Measurements from ENCODE around the gene LTA.
"Not testable (repeated sequence)": the region's sequence is repeated elsewhere in the genome, so short reads cannot be mapped to it uniquely, and the experiment has no call there.

Gene LTA

GRCh38 chr6:31586599-31587281 is 14.7 kb downstream of the LTA start:
- DNase-seq (ENCODE audit: low read depth, low spot score), result no peak

- no peak for DNase-seq (ENCODE audit: low read depth, low spot score)
These were observed 16.0 kb downstream of the LTA start for GRCh38 chr6:31587791-31588777.

DNA sequence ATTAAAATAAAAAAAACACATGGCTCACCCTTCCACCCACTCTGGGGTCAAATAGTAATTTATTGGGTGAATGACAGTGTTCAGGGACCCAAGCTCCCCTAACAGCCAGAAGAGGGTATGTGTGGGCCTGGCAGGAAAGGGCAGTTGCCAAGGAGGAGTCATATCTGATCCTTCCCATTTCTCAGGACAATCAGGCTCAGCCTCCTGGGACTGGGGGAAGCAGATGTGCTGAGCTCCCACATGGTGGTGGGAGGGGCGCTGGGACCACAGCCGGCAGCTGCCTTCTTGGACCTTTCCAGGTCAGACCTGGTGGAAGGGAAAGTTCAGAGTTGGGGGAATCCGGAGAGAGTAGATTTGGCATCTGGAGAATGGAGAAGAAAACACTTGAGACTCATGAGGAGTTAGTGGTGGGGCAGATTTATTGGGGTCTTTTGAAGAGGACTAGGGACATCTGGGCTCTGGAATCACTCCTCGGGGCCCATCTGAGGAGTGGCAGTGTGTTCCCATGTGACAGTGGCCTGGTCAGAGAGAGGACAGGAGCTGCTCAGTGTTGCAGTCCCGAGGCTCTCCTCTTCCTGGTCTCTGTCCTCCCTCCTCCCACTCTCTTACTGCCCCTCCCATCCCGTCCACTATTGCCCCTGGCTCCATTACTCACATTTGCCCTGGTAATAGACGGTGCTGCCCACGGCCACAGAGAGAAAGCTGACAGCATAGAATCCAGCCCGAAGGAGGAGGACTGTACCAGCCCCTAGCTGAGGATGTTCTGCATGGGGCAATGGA is 17.0 kb downstream of the LTA start:
- DNase-seq (ENCODE audit: low read depth, low spot score), result no peak

DNA sequence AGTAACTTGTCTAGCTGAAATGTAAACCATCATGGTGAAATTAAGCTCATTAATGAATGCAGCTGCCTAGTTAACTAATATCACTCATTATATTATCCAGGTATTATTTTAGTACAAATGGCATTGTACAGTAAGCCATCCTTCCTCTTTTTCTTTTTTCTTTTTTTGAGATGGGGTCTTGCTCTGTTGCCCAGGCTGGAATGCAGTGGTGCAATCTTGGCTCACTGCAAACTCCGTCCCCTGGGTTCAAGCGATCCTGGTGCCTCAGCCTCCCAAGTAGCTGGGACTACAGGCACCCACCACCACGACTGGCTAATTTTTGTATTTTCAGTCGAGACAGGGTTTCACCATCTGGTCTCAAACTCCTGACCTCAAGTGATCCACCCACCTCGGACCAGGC is 18.6 kb downstream of the LTA start:
- DNase-seq (ENCODE audit: low read depth, low spot score), result not testable (repeated sequence)

DNA sequence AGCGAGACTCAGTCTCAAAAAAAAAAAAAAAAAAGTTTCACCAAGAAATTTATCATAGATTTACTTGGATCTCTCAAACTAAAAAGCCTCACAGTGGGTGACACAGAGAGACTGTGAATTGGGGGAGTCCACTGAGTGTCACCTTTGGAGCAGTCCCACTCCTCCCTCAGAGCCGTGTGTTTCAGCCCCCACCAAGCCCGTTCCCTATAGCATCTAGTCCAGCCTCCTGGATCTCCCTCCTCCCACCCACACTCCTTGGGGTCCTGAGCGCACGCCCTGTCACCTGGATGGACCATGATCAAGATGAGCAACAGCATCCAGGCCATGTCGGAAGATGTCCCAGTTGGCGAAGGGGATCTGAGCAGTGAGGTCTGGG is 20.3 kb downstream of the LTA start:
- no peak for DNase-seq (ENCODE audit: low read depth, low spot score)

- DNase-seq (ENCODE audit: low read depth, low spot score), result no peak
These were observed 24.9 kb downstream of the LTA start for GRCh38 chr6:31597006-31597405.

DNA sequence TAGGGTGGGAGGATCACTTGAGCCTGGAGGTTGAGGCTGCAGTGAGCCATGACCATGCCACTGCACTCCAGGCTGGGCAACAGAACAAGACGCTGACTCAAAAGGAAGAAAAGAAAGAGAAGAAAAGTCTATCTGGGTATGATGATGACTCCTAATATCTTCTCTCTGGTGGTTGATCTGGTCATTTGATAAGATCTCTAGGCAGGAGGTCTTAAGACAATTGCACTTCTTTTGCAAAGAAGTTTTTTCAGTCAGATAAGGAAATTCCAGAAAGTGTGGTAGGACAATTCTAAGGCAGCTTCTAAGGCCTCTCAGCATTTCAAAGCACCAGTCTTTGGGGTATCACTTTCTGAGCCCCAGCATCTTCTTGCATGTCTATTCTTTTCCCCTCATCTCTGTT is 35.2 kb downstream of the LTA start:
- no peak for DNase-seq (ENCODE audit: low read depth, low spot score)

DNA sequence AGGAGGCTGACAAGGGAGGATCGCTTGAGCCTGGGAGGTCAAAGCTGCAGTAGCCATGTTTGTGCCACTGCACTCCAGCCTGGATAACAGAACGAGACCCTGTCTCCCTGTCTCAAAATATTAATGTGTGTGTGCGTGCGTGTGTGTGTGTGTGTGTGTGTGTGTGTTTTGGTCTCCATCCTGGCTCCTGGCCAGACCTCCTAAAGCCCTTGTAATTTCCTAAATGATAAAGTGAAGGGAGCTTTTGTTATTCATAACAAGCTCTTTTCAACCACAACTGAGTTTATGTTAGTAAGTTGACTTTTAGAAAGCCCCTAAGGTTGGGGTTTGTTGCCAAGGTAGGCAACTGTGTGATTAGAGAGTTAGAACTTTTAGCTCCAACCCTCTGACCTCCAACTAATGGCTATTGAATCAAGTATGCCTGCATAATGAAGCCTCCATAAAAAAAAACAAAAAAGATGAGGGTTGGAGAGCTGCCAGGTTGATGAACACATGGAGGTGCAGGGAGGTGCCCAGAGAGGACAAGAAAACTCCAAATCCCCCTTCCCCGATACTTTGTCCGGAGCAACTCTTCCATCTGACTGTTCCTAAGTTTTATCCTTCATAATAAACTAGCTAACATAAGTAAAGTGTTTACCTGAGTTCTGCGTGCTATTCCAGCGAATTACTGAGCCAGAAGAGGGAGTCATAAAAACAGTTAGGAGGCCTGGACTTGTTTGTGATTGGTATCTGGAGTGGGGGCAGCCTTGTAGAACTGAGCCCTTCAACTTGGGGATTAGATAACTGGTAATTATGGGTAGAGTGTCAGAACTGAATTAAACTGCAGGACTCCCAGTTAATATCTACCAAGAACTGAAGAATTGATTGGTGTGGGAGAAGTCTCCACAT is 37.7 kb downstream of the LTA start:
- DNase-seq (ENCODE audit: low read depth, low spot score), result no peak

DNA sequence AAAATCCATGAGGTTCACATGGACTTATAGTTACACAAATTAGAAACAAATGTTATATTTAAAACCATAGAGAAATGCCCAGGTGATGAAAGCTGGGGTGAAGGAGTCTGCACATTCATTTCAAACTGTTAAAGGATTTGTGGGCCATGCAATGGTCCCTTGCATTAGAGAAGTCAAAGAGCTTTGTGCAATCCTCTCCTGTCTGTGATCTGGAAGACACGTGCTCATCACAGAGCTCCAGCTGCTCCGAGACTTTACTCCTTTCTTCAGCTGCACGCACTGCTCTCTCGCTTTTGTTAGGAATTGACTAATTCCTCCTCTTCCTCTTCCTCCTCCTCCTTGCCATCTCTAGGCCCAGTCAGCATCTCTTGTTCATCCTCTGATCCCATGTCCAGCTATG is 38.9 kb downstream of the LTA start:
- no peak for DNase-seq (ENCODE audit: low read depth, low spot score)

- no peak for DNase-seq (ENCODE audit: low read depth, low spot score)
These were observed 42.1 kb downstream of the LTA start for GRCh38 chr6:31614075-31614619.

DNA sequence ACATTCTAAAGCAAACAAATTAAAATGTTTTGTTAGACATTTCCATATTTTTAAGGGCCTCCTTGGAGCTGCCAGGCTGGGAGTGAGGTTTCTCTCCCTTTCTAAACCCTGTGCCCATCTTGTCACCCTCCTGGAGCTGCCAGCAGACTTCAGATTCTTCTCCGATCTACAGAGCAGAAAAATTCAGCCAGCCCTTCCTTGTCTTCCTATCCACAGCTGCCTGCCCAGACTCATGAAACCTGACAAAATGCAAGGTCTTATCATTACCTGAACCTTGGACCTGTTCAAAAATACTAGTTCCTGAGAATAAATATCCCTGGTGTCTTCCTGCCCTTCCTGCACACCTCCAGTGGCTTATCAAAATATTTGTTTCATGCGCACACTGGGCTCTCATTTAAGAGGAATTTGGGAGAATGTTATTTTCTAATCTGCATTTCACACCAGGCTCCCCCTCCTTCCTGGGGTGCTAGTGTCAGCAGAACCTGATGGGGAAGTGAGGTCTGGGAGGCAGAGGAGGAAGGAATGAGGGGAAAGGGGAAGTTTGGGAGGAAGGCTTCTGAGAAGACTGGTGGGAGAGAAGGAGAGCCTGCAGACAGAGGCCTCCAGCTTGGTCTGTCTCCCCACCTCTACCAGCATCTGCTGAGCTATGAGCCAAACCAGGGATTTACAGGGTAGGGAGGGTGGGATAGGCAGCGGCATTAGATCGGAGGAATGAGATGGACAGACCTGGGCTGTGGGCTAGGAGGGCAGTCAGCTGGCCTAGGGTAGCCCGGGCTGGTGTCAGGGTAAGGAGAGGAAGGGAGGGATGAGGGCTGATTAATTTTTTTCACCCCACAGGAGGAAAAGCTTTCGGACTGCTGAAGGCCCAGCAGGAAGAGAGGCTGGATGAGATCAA is 42.8 kb downstream of the LTA start, which contains the start of gene AIF1:
Gene AIF1 (plus strand): TSS at position 551 of the 895 bp plus-strand sequence. CDS start 96 bp downstream, at position 647.
- DNase-seq (ENCODE audit: low read depth, low spot score), result no peak

DNA sequence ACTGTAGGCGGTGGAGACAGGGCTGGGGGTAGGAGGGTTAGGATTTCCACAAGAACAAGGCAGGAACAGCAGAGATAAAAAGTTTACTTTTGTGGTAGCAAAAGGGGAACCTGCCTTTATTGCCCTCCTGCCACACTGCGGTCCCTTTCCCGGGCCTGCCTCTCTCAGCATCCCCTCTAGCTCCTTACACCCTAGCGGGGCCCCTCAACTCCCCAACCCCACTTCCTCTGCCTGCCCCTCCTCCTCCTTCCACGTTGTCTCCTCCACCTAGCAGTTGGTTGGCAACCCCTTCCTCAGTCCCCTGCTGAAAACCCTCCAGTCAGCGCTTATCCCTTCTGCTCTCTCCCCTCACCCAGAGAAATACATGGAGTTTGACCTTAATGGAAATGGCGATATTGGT is 43.7 kb downstream of the LTA start:
- no peak for DNase-seq (ENCODE audit: low read depth, low spot score)

- DNase-seq (ENCODE audit: low read depth, low spot score), result no peak
These were observed 44.9 kb downstream of the LTA start for GRCh38 chr6:31617010-31617409.

GRCh38 chr6:31619805-31620585 is 47.9 kb downstream of the LTA start:
- DNase-seq (ENCODE audit: low read depth, low spot score), result peak; percentile 89

DNA sequence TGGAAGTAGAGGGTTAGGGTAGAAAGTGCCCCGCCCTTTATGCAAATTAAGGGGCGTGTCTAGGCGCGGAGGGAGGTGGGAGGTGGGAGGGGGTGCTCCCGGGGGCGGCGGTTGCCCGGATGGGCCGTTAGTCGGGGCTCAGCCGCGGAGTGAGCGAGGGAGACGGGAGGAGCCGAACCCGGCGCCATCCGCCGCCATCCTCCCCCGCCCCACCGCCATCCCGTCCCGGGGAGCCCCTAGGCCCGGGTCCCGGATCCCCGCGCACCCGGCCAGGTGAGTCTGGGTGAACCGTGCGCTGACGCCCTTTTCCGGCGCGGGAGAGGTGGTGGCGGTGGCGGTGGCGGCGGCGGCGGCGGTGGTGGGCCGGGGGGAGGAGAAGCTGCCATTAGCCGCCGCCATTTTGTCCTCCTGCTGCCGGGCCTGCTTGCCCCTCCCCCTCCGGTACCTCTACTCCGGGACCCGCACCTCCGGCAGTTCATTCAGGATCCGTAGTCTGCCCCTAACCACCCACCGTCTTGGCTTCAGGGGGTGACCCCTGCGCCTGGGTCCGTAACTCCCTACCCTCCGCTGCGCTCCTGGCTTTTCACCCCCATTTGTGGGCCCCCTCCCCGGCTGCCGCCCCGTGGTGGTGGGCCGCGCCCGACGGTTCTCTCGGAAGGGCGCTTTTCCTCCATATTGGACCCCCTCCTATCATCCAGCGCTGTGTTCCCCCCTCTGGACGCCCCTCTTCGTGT is 48.7 kb downstream of the LTA start, which contains the start of gene PRRC2A:
Gene PRRC2A (plus strand): TSS at position 130 of the 734 bp plus-strand sequence. CDS start 2,075 bp downstream, outside the sequence.
- DNase-seq (ENCODE audit: low read depth, low spot score), result no peak

DNA sequence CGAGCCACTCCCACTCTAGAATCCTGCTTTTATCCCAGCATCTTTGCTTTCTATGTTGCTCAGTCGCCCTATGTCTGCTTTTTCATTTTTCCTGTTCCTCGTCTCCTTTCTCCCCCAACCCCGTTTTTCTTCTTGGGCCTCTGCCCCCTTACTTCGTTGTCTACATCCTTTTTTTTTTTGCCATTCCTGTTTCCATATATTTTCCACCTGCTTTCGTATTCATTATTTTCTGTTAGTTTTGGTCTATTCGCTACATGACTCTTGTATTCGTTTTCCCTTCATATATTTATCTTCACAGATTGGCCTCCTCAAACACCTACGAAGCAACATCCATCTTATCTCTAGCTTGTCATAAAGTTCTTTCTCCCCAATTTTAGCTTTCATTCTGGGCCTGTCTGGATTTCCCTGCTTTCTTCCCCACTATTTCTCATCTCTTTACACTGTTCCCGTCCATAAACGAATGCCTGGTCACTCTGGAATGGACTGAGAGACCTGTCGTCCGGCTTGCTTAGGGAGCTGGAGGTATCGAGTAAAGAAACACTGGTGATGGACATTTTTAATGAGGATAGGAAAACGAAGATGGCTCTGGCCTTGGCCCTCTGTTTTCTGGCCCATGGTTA is 49.3 kb downstream of the LTA start:
- DNase-seq (ENCODE audit: low read depth, low spot score), result no peak

- DNase-seq (ENCODE audit: low read depth, low spot score), result no peak
These were observed 49.9 kb downstream of the LTA start for GRCh38 chr6:31621991-31622390.

- no peak for DNase-seq (ENCODE audit: low read depth, low spot score)
These were observed 50.6 kb downstream of the LTA start for GRCh38 chr6:31622684-31623091.

Data from activated CD4-positive, CD25-positive, alpha-beta regulatory T cell treated with anti-CD3 and anti-CD28 coated beads, Interleukin-2, amount 50 U/mL, for 16 hours (primary cell).